LNCAP (cell line): ENCODE data around the gene AIDA.

Source experiments
- CTCF ChIP-seq: fragments of 450-650 bp; IDR thresholded peaks from 2 replicates; pipeline ENCODE4 v1.5.1; 2017; ENCODE audit warnings: mild to moderate bottlenecking

AIDA gene

DNA sequence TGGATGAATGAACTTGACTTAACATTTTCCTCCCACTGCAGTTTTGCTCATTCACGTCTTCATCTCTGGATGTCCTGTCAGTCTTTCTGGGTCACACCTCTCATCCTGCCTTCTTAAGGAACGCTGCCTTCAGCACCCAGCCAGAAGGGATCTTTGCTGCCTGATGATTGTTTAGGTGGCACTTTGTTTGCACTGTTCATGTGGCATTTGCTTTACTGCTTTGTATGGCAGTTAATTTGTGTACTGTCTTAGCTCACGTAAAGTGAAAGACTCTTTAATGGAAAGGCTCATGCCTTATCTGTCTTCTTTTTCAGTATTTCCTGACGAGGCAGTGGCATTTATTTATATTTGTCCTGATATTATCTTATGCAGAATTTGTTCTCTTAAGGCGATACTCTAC, 89.5 kb downstream of the AIDA start:
- no peak for TF ChIP-seq CTCF

DNA sequence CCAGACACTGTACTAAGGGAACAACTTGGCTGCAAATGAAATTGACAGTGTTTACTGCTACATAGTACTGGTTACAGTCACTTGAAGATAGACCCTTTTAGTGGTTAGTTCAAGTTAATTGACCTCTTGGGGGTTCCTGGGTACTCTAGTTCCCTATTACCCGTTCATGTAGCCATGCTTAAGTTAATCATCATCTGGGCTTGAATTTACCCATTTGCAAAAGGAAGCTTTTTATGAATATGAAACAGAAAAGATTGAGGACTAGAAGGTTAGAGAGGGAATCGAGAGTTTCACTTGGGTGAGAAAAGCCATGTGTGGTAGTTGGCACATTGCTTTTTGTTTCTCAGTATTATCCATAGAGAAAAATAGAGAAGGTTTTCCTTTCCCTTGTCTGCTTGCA, 91.7 kb downstream of the AIDA start:
- no peak for TF ChIP-seq CTCF

- no peak for TF ChIP-seq CTCF
Observed at GRCh38 chr1:222618880-222619596, 93.3 kb downstream of the AIDA start.
